ENCODE results near the gene RBM46.

RBM46 gene, protein sequence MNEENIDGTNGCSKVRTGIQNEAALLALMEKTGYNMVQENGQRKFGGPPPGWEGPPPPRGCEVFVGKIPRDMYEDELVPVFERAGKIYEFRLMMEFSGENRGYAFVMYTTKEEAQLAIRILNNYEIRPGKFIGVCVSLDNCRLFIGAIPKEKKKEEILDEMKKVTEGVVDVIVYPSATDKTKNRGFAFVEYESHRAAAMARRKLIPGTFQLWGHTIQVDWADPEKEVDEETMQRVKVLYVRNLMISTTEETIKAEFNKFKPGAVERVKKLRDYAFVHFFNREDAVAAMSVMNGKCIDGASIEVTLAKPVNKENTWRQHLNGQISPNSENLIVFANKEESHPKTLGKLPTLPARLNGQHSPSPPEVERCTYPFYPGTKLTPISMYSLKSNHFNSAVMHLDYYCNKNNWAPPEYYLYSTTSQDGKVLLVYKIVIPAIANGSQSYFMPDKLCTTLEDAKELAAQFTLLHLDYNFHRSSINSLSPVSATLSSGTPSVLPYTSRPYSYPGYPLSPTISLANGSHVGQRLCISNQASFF

GRCh38 chr4:154781126-154781982 is at the start of gene RBM46:
Gene RBM46, plus strand, starts transcription at chr4:154781272. Its CDS starts 15,481 bp downstream, at chr4:154796753.
- no peak for DNase-seq (ENCODE audit: low read depth in 2 of 2)

DNA sequence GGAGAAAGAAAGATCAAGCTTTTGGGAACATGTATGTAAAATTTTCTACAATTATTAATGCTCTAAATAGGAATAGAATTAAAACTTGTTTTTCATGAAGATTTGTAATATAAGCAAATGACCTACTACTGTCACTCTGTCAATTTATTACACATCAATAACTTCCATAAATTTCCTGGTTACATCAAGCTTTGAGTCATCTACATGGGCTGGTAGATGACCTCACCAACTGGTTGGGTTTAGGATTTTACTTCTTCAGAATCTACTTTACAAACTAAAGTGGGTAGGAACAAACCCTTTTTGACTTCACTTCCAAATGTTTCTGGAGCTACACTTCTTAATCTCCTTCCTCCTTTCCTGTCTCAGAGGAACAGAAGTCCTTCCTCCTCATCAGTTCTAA is 49.3 kb upstream of the RBM46 start:
- DNase-seq (ENCODE audit: low read depth in 2 of 2), result no peak

GRCh38 chr4:154732669-154733068 is 48.4 kb upstream of the RBM46 start:
- DNase-seq (ENCODE audit: low read depth in 2 of 2), result no peak

- DNase-seq (ENCODE audit: low read depth in 2 of 2), result no peak
Measured at GRCh38 chr4:154736770-154737169, 44.3 kb upstream of the RBM46 start.

GRCh38 chr4:154738426-154738825 is 42.6 kb upstream of the RBM46 start:
- DNase-seq (ENCODE audit: low read depth in 2 of 2), result no peak

DNA sequence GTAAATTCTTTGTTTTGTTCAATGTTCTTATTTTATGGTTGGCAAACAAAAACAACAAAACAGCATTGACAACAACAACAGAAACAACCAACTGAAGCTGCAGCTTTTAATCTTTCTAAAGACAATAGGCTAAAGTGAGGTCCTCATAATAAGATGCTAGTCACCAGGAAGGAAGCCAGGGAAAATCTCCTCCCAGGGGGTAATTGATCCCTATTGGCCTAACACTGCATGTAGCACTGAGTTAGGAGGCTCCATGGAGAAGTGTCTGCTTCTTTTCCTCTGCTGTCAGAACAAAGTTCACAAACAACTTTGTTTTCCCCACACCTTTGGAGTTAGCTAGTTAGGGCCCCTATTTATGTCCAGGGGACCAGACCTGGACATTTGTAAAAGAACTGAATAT is 42.0 kb upstream of the RBM46 start:
- no peak for DNase-seq (ENCODE audit: low read depth in 2 of 2)

GRCh38 chr4:154740462-154740861 is 40.6 kb upstream of the RBM46 start:
- DNase-seq (ENCODE audit: low read depth in 2 of 2), result no peak

DNA sequence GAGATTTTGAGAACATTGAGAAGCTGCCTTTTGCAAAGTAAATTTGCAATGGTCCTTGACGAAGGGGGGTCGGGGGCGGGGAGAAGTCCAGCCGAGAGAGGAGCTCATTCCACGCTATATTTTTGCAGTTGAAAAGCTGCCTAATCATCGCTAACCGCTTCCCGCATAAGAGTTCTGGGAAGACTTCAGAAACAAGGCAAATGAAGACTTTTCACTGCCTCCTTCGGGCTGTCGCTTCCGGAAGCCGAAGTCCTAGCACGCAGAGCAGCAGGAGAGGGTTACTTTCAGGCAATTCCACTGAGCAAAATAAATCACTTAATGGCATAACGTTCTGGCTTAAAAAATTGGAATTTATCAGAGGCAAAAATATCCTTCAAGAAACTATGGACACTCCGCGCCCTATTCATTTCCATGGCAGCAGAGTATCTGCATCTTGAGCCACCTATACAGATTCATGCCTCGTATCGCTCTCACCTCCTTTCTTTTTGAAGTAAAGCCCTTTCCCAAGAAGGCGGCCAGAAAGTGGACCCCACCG is 39.9 kb upstream of the RBM46 start:
- DNase-seq (ENCODE audit: low read depth in 2 of 2), result no peak

- no peak for DNase-seq (ENCODE audit: low read depth in 2 of 2)
Measured at GRCh38 chr4:154741922-154742850, 38.9 kb upstream of the RBM46 start.

- DNase-seq (ENCODE audit: low read depth in 2 of 2), result no peak
Measured at GRCh38 chr4:154743683-154744340, 37.3 kb upstream of the RBM46 start, which contains the start of gene LRAT. Gene LRAT, plus strand, starts transcription at chr4:154744000. Its CDS starts 327 bp downstream, at chr4:154744327.

DNA sequence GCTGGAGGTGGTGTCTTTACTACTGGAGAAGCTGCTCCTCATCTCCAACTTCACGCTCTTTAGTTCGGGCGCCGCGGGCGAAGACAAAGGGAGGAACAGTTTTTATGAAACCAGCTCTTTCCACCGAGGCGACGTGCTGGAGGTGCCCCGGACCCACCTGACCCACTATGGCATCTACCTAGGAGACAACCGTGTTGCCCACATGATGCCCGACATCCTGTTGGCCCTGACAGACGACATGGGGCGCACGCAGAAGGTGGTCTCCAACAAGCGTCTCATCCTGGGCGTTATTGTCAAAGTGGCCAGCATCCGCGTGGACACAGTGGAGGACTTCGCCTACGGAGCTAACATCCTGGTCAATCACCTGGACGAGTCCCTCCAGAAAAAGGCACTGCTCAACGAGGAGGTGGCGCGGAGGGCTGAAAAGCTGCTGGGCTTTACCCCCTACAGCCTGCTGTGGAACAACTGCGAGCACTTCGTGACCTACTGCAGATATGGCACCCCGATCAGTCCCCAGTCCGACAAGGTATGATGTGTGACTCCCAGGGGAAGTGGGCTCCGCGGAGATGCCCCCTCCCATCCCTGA is 36.6 kb upstream of the RBM46 start:
- no peak for DNase-seq (ENCODE audit: low read depth in 2 of 2)

GRCh38 chr4:154757713-154758112 is 23.4 kb upstream of the RBM46 start:
- no peak for DNase-seq (ENCODE audit: low read depth in 2 of 2)

DNA sequence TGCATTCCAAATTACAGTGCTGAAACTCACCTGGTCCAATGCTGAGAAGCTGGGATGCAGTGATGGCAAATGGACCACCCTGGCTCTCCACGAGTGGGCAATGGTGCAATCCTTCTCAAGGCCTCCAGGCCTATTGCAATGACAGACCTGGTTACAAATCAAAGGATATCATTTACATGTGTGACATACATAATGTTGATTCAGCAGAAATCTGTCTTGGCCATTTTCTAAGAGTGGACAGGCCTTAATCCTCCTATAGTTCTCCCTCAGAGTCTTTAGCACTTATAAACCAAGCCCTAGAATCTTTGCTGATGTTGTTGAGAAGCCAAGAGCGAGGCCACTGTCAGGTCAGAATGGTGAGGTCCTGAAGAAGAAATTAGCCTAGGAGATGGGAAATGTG is 20.2 kb upstream of the RBM46 start:
- no peak for DNase-seq (ENCODE audit: low read depth in 2 of 2)

DNA sequence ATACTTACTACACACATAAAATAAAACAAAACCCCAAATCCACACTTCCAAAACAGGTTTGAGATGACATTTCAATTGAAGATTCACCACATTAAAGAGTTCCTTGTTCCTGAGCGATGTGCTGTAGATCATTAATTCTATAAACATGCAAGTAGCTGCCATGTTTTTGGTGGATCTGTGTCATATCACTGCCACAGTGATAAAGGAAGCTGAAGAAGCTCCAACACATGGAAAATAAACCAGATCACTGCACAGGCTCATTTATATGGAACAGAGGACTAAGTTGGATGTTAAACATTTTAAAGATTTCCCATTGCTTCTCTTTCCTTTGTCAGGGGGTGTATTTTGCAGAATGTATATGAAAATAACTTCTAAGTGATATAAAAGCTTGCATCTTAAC is 2.8 kb upstream of the RBM46 start:
- no peak for DNase-seq (ENCODE audit: low read depth in 2 of 2)

DNA sequence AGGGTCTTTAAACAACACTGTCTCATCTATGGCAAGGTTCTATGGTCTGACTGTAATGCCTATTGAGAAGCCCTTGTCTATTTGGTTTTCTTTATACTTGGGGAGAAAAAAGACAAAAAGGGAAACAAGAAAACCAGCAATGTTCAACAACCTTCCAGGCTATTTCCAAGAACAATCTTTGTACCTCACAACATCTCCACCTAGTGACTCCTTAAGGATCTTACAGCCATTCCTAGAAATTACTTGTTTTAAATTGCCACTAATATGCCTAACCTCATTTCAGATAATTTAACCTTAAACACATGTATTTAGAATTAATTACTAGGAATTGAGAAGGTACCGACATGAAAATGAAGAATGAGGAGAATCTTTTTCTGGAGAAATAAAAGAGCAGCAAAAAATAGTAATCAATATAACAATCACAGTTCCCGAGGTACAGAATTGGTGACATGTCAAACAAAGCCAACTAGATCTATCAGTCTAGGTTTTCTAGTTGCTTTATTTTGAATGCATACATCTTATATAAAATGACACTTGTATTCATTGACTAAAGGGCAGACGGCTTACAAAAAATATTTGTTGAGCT is 1.6 kb upstream of the RBM46 start:
- peak; percentile 4 to 6 for DNase-seq (ENCODE audit: low read depth in 2 of 2)

GRCh38 chr4:154781983-154782293 is 866 bp downstream of the RBM46 start:
- no peak for DNase-seq (ENCODE audit: low read depth in 2 of 2)

DNA sequence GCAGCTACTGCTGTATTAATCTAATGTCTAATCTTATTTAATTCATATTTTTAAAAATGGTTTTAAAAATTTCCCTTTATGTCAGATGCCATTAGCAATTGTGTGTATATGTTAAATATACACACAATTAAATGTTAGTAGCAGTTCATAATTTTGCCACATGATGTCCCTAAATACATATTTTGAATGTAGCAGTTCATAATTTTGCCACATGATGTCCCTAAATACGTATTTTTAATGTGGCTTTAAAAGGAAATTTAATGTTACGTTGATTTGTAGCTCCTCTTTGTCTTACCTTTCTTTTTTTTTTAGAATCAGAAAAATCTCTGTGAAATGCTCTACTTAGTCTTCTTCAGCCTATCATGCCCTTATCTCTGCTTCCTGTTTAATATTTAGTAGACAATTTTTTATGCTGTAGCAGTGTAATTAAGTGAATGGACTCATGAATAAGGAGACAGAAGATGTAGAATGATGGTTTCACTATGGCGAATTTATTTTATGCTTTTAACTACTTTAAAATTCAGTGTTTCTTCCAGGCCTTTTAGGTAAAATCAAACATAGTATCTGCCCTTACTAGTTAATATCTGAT is 26.1 kb downstream of the RBM46 start:
- DNase-seq (ENCODE audit: low read depth in 2 of 2), result peak; percentile 29 to 35

DNA sequence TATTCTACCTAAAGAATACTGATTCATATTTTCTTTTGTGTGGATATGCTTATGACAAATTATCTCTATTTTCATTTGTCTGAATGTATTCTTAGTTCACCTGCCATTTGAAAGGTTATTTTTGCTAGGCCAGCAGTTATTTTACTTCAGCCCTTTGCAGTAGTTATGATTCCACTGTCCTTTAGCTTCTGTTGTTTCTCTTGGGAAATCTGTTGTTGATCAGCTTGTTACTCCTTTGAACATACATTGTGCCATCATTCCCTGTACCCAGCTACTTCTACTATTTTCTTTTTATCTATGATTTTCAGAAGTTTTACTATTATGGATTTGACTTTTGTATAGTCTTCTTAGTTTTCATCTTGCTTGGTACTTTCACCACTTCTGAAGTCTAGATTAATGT is 37.2 kb downstream of the RBM46 start:
- no peak for DNase-seq (ENCODE audit: low read depth in 2 of 2)

GRCh38 chr4:154822775-154823174 is 41.7 kb downstream of the RBM46 start:
- DNase-seq (ENCODE audit: low read depth in 2 of 2), result peak; percentile 85 to 86

- no peak for DNase-seq (ENCODE audit: low read depth in 2 of 2)
Measured at GRCh38 chr4:154836030-154836429, 55.0 kb downstream of the RBM46 start.

Data from fibroblast of skin of left quadriceps (primary cell).